Adrenal gland (tissue), 12 donors: ENCODE results near the gene TRIO. TPM values are rescaled to one million over a fixed set of nuclear protein-coding genes. Genes with fewer than 3 reads are reported as not detected.

Experiments used
- DNase-seq, 7 donors: peaks; one replicate each; pipeline ENCODE4 v3.0.0-alpha.2; 2019 to 2020
- H3K27ac ChIP-seq, 5 donors: fragments of 200-600 bp; sonication (generic) in 4 of 5; 1 replicate in 3 of 5; 2 replicates in 2 of 5; pipeline versions ENCODE4 v1.5.1 to v1.8.0; 2016 to 2020; ENCODE audit warnings: mild to moderate bottlenecking in 1 of 5
- H3K27me3 ChIP-seq: fragments of 200-600 bp; 2 replicates; pipeline ENCODE4 v1.8.0; 2021
- H3K36me3 ChIP-seq, 2 donors: fragments of 200-600 bp; replicated peaks in 1 of 2; 1 replicate in 1 of 2; 2 replicates in 1 of 2; pipeline versions ENCODE4 v1.5.1 to v1.8.0; 2018 to 2022
- H3K4me1 ChIP-seq, 2 donors: fragments of 200-600 bp; replicated peaks in 1 of 2; 1 replicate in 1 of 2; 2 replicates in 1 of 2; pipeline versions ENCODE4 v1.5.1 to v1.8.0; 2018 to 2021
- H3K4me3 ChIP-seq, 4 donors: fragments of 200-600 bp; sonication (generic) in 3 of 4; one replicate each; pipeline ENCODE4 v1.5.1; 2016 to 2018
- H3K9me3 ChIP-seq, 3 donors: fragments of 200-600 bp; sonication (generic) in 1 of 3; replicated peaks in 1 of 3; 1 replicate in 2 of 3; 2 replicates in 1 of 3; pipeline versions ENCODE4 v1.5.1 to v1.8.0; 2016 to 2021
- POLR2A ChIP-seq, 2 donors: fragments of 450-650 bp; IDR thresholded peaks; one replicate each; pipeline ENCODE4 v1.6.1; 2017; ENCODE audit warnings: antibody characterized with exemption in 2 of 2, mild to moderate bottlenecking in 2 of 2, moderate library complexity in 1 of 2
- WGBS, 4 donors: extraction: QIAGEN DNeasy Blood & Tissue Kit in 2 of 4; methylation state at CpG; one replicate each; pipeline versions ENCODE4 v1.1.5 to v1.1.7; 2013 to 2017; 5-methylcytosine and 5-hydroxymethylcytosine counted together
- intact Hi-C, 2 donors: fragments of 100-400 bp; cut with DNase I; formaldehyde crosslinking; loops; one replicate each; pipeline versions ENCODE4 v1.14.1 to v1.15.0; 2022 to 2023
- polyA plus RNA-seq, 3 donors: library from polyadenylated mRNA; stranded (reverse); fragments of 200-250 nt in 2 of 3; fragments of 350-450 nt in 1 of 3; fragmentation: Illumina TruSeq in 1 of 3; extraction: RNeasy Lipid Tissue Mini Kit (QIAGEN cat#74804) in 1 of 3; gene quantifications; one replicate each; pipeline ENCODE4 v1.2.3, GENCODE V29; 2013 to 2014
- total RNA-seq, 9 donors: library from RNA; depleted of rRNA in 4 of 9; stranded (reverse); fragments of >200 nt in 4 of 9; fragments of 120-200 nt in 1 of 9; fragmentation: NEBNext Ultra II Directional in 1 of 9; extraction: Animal tissue kit (Norgen Biotek cat#: 25700) in 1 of 9; gene quantifications; one replicate each; pipeline versions ENCODE4 v1.1.0 to v1.2.4, GENCODE V29; 2013 to 2023
- TF ChIP-seq, protein P1 (sequence below), 6 experiments: fragments of 450-650 bp in 4 of 6; fragments of 200-600 bp in 2 of 6; sonication (generic) in 1 of 6; IDR thresholded peaks; 1 replicate in 5 of 6; 2 replicates in 1 of 6; pipeline versions ENCODE4 v1.5.1 to v1.8.0; 2016 to 2021; ENCODE audit warnings: antibody characterized with exemption in 6 of 6, mild to moderate bottlenecking in 2 of 6, moderate library complexity in 1 of 6
- donor health status: healthy with polysubstance abuse.
- donor health status: Bipolar disorder and iron deficiency.
- donor health status: DM: yes; HTN: yes; CAD: no.
- donor health status: DM: no; HTN: no; CAD: no.
- donor health status: DM: no; HTN: no; CAD: no.
- donor health status: DM: yes; HTN: yes; CAD: no.

TRIO gene
- total and polyA plus RNA-seq, 12 donors, result 27.3 to 109 (median 72.4) TPM

- H3K27me3 ChIP-seq, result no peaks in the 10 kb centered on the region
- 90 to 98% (median 95%) methylated on average over 4 of the region's 4 CpGs for WGBS, 4 donors
- peaks cover 0 to 40% of the 10 kb centered on the region in 2 donors for H3K36me3 ChIP-seq
- TF ChIP-seq, protein P1, sequence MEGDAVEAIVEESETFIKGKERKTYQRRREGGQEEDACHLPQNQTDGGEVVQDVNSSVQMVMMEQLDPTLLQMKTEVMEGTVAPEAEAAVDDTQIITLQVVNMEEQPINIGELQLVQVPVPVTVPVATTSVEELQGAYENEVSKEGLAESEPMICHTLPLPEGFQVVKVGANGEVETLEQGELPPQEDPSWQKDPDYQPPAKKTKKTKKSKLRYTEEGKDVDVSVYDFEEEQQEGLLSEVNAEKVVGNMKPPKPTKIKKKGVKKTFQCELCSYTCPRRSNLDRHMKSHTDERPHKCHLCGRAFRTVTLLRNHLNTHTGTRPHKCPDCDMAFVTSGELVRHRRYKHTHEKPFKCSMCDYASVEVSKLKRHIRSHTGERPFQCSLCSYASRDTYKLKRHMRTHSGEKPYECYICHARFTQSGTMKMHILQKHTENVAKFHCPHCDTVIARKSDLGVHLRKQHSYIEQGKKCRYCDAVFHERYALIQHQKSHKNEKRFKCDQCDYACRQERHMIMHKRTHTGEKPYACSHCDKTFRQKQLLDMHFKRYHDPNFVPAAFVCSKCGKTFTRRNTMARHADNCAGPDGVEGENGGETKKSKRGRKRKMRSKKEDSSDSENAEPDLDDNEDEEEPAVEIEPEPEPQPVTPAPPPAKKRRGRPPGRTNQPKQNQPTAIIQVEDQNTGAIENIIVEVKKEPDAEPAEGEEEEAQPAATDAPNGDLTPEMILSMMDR (IDR thresholded peaks at IDR 0.05), result no peak
- TF ChIP-seq POLR2A (IDR thresholded peaks at IDR 0.05), result no peak
- no peaks in the 10 kb centered on the region for H3K4me1 ChIP-seq
- H3K4me3 ChIP-seq, result no peak overlapping the region
- intact Hi-C loops, result no loop called here
- no peaks in the 10 kb centered on the region for H3K9me3 ChIP-seq
- H3K27ac ChIP-seq, result no peak overlapping the region
- no peak for DNase-seq
Measured at GRCh38 chr5:14475045-14475444, 331.9 kb downstream of the TRIO start.

DNA sequence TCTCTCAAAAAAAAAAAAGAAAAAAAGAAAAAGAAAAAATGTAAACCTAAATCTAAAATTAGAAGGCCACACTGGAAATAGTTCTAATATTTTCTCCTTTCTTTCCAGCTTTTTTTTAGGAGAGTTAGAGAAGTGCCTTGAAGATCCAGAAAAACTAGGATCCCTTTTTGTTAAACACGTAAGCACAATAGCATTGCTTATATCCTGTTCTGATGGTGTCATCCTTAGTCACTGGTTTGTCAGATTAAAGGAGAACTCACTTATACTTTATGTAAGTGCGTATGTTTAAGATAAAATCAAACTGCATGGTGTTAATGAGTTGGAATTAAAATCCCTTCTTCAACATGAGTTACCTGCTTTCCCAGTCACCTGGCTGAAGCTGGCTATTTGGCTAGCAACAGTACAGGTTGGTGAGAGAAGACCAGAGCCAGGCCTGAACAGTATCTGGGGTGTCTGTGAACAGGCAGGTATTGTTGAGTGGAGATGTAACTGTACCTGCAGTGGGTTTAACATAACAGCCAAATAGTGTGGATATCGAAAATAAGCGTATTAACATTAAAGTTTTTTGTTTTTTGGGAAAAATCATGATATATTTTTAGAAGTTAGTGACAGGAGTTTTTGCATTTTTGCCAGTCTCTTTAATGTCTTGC lies 333.8 kb downstream of the TRIO start:
- peaks cover 0 to 56% of the 10 kb centered on the region in 2 donors for H3K36me3 ChIP-seq
- H3K27me3 ChIP-seq, result no peaks in the 10 kb centered on the region
- H3K27ac ChIP-seq, result no peak overlapping the region
- no peak for DNase-seq
- H3K4me3 ChIP-seq, result no peak overlapping the region
- intact Hi-C loops, result no loop called here
- 87 to 94% (median 91%) methylated on average over 4 of the region's 4 CpGs for WGBS, 4 donors
- H3K9me3 ChIP-seq, result no peaks in the 10 kb centered on the region
- no peaks in the 10 kb centered on the region for H3K4me1 ChIP-seq
- TF ChIP-seq POLR2A (IDR thresholded peaks at IDR 0.05), result no peak
- TF ChIP-seq, protein P1 (IDR thresholded peaks at IDR 0.05), result no peak

DNA sequence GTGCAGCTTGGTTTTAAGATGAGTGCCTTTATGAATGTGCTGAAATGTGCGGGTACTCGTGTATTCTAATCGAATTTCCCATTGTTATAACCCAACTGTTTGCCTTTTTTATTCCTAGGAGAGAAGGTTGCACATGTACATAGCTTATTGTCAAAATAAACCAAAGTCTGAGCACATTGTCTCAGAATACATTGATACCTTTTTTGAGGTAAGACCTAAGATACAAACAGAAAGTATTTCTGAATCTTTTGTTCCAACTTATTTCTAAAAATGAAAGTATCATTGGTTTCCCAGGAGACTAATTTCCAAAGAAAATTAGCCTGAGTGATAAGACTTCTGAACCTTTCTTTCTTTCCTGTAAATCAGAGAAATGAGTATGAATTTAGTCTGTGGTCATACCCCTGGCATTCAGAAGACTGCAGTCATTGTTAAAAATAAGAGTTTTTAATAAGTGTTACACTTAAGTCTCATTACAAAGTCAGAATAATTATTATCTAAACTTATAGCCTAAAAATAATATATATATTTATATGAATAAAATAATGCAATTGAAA lies 336.1 kb downstream of the TRIO start:
- H3K27ac ChIP-seq, result no peak overlapping the region
- H3K36me3 ChIP-seq, result peaks cover 0 to 68% of the 10 kb centered on the region in 2 donors
- 89 to 98% (median 93%) methylated on average over 3 of the region's 3 CpGs for WGBS, 4 donors
- TF ChIP-seq, protein P1 (IDR thresholded peaks at IDR 0.05), result no peak
- no peak for TF ChIP-seq POLR2A (IDR thresholded peaks at IDR 0.05)
- no peak for DNase-seq
- H3K27me3 ChIP-seq, result no peaks in the 10 kb centered on the region
- H3K4me3 ChIP-seq, result peak overlapping the region in 1 of 4 donors; percentile 7
- intact Hi-C loops, result no loop called here
- no peaks in the 10 kb centered on the region for H3K4me1 ChIP-seq
- H3K9me3 ChIP-seq, result no peaks in the 10 kb centered on the region

DNA sequence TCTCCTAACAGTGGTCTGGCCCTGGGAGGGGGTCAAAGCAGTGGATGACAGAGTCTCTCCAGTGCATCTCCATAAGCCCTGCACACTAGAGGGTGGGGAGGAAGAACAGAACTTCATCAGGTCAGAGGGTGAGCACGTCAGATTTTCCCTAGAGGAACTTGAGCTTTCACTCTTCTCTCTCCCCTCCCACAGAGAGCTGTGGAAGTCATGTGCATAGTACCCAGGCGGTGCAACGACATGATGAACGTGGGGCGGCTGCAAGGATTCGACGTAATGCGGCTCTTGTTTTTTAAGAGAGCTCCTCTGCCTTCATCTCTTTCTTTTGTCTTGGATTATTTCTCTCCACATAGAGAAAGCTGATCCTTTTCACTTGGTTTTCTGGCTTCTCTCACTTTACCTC lies 338.2 kb downstream of the TRIO start:
- intact Hi-C loops, result no loop called here
- Histone ChIP-seq H3K27me3 (no peaks in the 10 kb centered on the region), H3K36me3 (peaks cover 0 to 63% of the 10 kb centered on the region in 2 donors), H3K4me1 (no peaks in the 10 kb centered on the region), H3K4me3 (no peak overlapping the region), H3K9me3 (no peaks in the 10 kb centered on the region), H3K27ac (no peak overlapping the region)
- DNase-seq, result no peak
- TF ChIP-seq, protein P1 (IDR thresholded peaks at IDR 0.05), result no peak
- no peak for TF ChIP-seq POLR2A (IDR thresholded peaks at IDR 0.05)
- 84 to 93% (median 89%) methylated on average over 7 to 8 of the region's 8 CpGs for WGBS, 4 donors
